Common myeloid progenitor, CD34-positive (primary cell): ENCODE data around the gene TCP11.
A peak's percentile ranks its signal among the peaks of the same experiment; 100 is the strongest.

Experiments used
- CTCF ChIA-PET: fragments of 350-600 bp; sonication (Branson Sonifier 250); formaldehyde crosslinking; loops from one replicate; lab custom pipeline; 2021; ENCODE audit warnings: antibody characterized with exemption; lab: Charles Lee
- POLR2A ChIA-PET: fragments of 350-600 bp; sonication (Branson Sonifier 250); formaldehyde crosslinking; loops from one replicate; lab custom pipeline; 2021; ENCODE audit warnings: antibody characterized with exemption; lab: Charles Lee
- DNase-seq, 3 donors: peaks; one replicate each; pipeline versions ENCODE4 v3.0.0 to v3.0.0-alpha.2; 2013
- H3K27ac ChIP-seq, 2 experiments: 1 replicate in 1 of 2; 2 replicates in 1 of 2; pipeline ENCODE4 v1.7.0; 2013; ENCODE audit warnings: inconsistent platforms in 2 of 2, low read length in 2 of 2, mild to moderate bottlenecking in 2 of 2, low read depth in 1 of 2, moderate library complexity in 1 of 2; ENCODE audit not compliant: severe bottlenecking in 2 of 2, insufficient read depth in 1 of 2, poor library complexity in 1 of 2
- H3K27me3 ChIP-seq, 5 experiments: replicated peaks in 2 of 5; 1 replicate in 3 of 5; 2 replicates in 2 of 5; pipeline versions ENCODE4 v1.6.1 to v1.7.0; 2013; ENCODE audit warnings: low read length in 4 of 5, mild to moderate bottlenecking in 2 of 5, moderate library complexity in 2 of 5, inconsistent platforms in 1 of 5; ENCODE audit not compliant: insufficient read depth in 5 of 5, control insufficient read depth in 4 of 5
- H3K36me3 ChIP-seq, 4 experiments: 1 replicate in 2 of 4; 2 replicates in 2 of 4; pipeline versions ENCODE4 v1.6.1 to v1.7.0; 2013; ENCODE audit warnings: low read length in 3 of 4, control low read depth in 1 of 4, mild to moderate bottlenecking in 1 of 4; ENCODE audit not compliant: control insufficient read depth in 4 of 4, insufficient read depth in 4 of 4
- H3K4me1 ChIP-seq, 4 experiments: 1 replicate in 3 of 4; 2 replicates in 1 of 4; pipeline versions ENCODE4 v1.6.1 to v1.7.1; 2013; ENCODE audit warnings: low read length in 3 of 4, mild to moderate bottlenecking in 3 of 4, control low read depth in 1 of 4, inconsistent platforms in 1 of 4, moderate library complexity in 1 of 4; ENCODE audit not compliant: control insufficient read depth in 4 of 4, insufficient read depth in 4 of 4; ENCODE audit errors: control extremely low read depth in 1 of 4
- H3K4me3 ChIP-seq, 7 experiments: 1 replicate in 4 of 7; 2 replicates in 3 of 7; pipeline versions ENCODE4 v1.5.1 to v1.7.0; 2013; ENCODE audit warnings: mild to moderate bottlenecking in 7 of 7, low read length in 6 of 7, moderate library complexity in 6 of 7, inconsistent platforms in 2 of 7, low read depth in 2 of 7, control low read depth in 1 of 7; ENCODE audit not compliant: insufficient read depth in 4 of 7, control insufficient read depth in 1 of 7; ENCODE audit errors: extremely low read depth in 1 of 7
- H3K9me3 ChIP-seq, 5 experiments: 1 replicate in 4 of 5; 2 replicates in 1 of 5; pipeline versions ENCODE4 v1.6.1 to v1.7.1; 2013; ENCODE audit warnings: low read length in 4 of 5, mild to moderate bottlenecking in 2 of 5, inconsistent platforms in 1 of 5, low read depth in 1 of 5, moderate library complexity in 1 of 5; ENCODE audit not compliant: control insufficient read depth in 4 of 5, insufficient read depth in 2 of 5; ENCODE audit errors: control extremely low read depth in 1 of 5
- WGBS: methylation state at CpG from one replicate; pipeline ENCODE4 v1.1.5; 2013; ENCODE audit not compliant: insufficient coverage; 5-methylcytosine and 5-hydroxymethylcytosine counted together

Gene TCP11

GRCh38 chr6:35080821-35081425 is 60.2 kb downstream of the TCP11 start:
- no peak for DNase-seq
- ChIA-PET POLR2A (no interaction called here), CTCF (interaction anchor here (1.2 to 1.3 kb wide), 3 partner anchors 41 to 96 kb away, joined by 3 to 4 read pairs (median 3); no protein-coding TSS in a partner anchor)
- Histone ChIP-seq H3K4me1 (peaks cover 0 to 32% (median 18%) of the 10 kb centered on the region in 4 experiments), H3K9me3 (no peaks in the 10 kb centered on the region), H3K27ac (no peak overlapping the region), H3K4me3 (peak overlapping the region in 2 of 7 experiments; percentile 14 to 28), H3K27me3 (no peaks in the 10 kb centered on the region), H3K36me3 (peaks cover 18 to 60% (median 45%) of the 10 kb centered on the region in 4 experiments)
- 94% methylated on average over 21 of the region's 21 CpGs for WGBS

- peaks cover 0 to 32% (median 18%) of the 10 kb centered on the region in 4 experiments for H3K4me1 ChIP-seq
- H3K36me3 ChIP-seq, result peaks cover 14 to 52% (median 41%) of the 10 kb centered on the region in 4 experiments
- H3K27ac ChIP-seq, result no peak overlapping the region
- no peak for DNase-seq
- H3K27me3 ChIP-seq, result no peaks in the 10 kb centered on the region
- H3K4me3 ChIP-seq, result no peak overlapping the region
- H3K9me3 ChIP-seq, result no peaks in the 10 kb centered on the region
- POLR2A ChIA-PET, result no interaction called here
- CTCF ChIA-PET, result interaction anchor here (1.1 to 1.8 kb wide), 2 partner anchors 15 to 29 kb away, joined by 3 to 6 read pairs; no protein-coding TSS in a partner anchor
- WGBS, result 98% methylated on average over 13 of the region's 13 CpGs
Measured at GRCh38 chr6:35080016-35080680, 61.0 kb downstream of the TCP11 start.

DNA sequence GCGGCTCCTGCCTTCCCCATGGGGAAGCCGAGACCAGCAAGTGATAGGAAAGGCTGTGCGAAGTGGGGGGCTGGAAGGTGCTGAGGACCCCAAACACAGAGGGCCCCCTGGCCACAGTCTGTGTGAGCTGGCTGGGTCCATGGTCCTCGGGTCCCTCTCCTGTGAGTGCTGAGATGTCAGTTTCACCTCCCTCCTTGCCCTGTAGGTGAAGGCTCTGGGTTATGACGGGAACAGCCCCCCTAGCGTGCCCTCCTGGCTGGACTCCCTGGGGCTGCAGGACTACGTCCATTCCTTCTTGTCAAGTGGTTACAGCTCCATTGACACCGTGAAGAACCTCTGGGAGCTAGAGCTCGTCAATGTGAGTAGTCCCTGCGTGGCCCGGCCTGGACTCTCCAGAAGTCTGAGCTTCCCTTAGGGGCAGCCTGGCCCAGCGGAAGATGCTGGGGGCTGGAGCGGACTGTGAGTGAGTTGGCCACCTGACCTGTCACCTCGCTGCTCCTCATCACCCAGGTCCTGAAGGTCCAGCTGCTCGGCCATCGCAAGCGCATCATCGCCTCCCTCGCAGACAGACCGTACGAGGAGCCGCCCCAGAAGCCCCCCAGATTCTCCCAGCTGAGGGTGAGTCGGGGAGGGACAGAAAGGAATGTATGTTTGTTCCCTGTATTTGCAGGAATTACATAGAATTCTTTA is 61.7 kb downstream of the TCP11 start:
- peaks cover 8 to 46% (median 38%) of the 10 kb centered on the region in 4 experiments for H3K36me3 ChIP-seq

GRCh38 chr6:35078896-35079295 is 62.2 kb downstream of the TCP11 start:
- H3K36me3 ChIP-seq, result peaks cover 8 to 41% (median 36%) of the 10 kb centered on the region in 4 experiments
- POLR2A ChIA-PET, result no interaction called here
- no peak for DNase-seq

More for the DNA sequence above, 61.7 kb downstream of the TCP11 start:
- H3K9me3 ChIP-seq, result no peaks in the 10 kb centered on the region
- POLR2A ChIA-PET, result interaction anchor here (0.5 kb wide), 1 partner anchor 18 kb away, joined by 3 read pairs; no protein-coding TSS in a partner anchor
- H3K27me3 ChIP-seq, result no peaks in the 10 kb centered on the region
- H3K4me1 ChIP-seq, result peaks cover 0 to 27% (median 18%) of the 10 kb centered on the region in 4 experiments
- no peak for DNase-seq
- WGBS, result 97% methylated on average over 20 of the region's 23 CpGs
- CTCF ChIA-PET, result interaction anchor here (0.9 to 1.8 kb wide), 4 partner anchors 14 to 61 kb away, joined by 3 to 6 read pairs (median 3); no protein-coding TSS in a partner anchor
- no peak overlapping the region for H3K4me3 ChIP-seq
- H3K27ac ChIP-seq, result no peak overlapping the region

GRCh38 chr6:35078226-35078850 is 62.8 kb downstream of the TCP11 start:
- WGBS, result 96% methylated on average over 13 of the region's 20 CpGs
- no peaks in the 10 kb centered on the region for H3K27me3 ChIP-seq
- H3K36me3 ChIP-seq, result peaks cover 5 to 40% (median 33%) of the 10 kb centered on the region in 4 experiments
- no peak for DNase-seq
- no peak overlapping the region for H3K27ac ChIP-seq
- H3K4me1 ChIP-seq, result peaks cover 0 to 25% (median 18%) of the 10 kb centered on the region in 4 experiments
- no peak overlapping the region for H3K4me3 ChIP-seq
- no peaks in the 10 kb centered on the region for H3K9me3 ChIP-seq
- POLR2A ChIA-PET, result no interaction called here
- CTCF ChIA-PET, result interaction anchor here (0.9 to 1.8 kb wide), 4 partner anchors 13 to 62 kb away, joined by 3 to 6 read pairs (median 3); no protein-coding TSS in a partner anchor

More at GRCh38 chr6:35078896-35079295, 62.2 kb downstream of the TCP11 start:
- Histone ChIP-seq H3K27ac (no peak overlapping the region), H3K4me1 (peaks cover 0 to 25% (median 18%) of the 10 kb centered on the region in 4 experiments), H3K27me3 (no peaks in the 10 kb centered on the region), H3K9me3 (no peaks in the 10 kb centered on the region), H3K4me3 (no peak overlapping the region)
- CTCF ChIA-PET, result interaction anchor here (0.9 to 1.8 kb wide), 4 partner anchors 14 to 61 kb away, joined by 3 to 6 read pairs (median 3); no protein-coding TSS in a partner anchor
- 100% methylated on average over 11 of the region's 11 CpGs for whole genome bisulfite sequencing

DNA sequence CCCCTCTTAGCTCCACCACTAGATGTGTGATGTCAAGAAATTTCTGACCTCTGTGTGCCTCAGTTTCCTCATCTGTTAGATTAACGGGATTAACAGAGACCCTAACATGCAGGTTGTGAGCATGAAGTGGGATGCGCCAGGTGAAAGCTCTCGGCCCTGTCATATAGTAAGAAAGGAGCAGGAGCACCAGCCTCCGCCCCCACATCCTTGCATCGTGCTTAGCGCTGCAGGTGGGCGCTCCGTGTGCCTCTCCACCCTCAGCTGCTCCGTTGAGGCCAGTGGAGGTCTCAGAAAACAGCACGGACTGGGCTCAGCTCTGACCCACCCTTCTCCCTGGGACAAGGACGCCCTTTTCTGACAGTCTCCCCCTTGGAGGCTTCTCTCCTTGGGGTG is 63.4 kb downstream of the TCP11 start:
- peaks cover 0 to 25% (median 18%) of the 10 kb centered on the region in 4 experiments for H3K4me1 ChIP-seq
- no peak for DNase-seq
- 89% methylated on average over 11 of the region's 11 CpGs for WGBS
- H3K36me3 ChIP-seq, result peaks cover 2 to 37% (median 32%) of the 10 kb centered on the region in 4 experiments
- POLR2A ChIA-PET, result no interaction called here
- no peak overlapping the region for H3K27ac ChIP-seq
- H3K4me3 ChIP-seq, result no peak overlapping the region
- CTCF ChIA-PET, result interaction anchor here (1.0 to 2.0 kb wide), 2 partner anchors 12 to 30 kb away, joined by 3 to 6 read pairs; no protein-coding TSS in a partner anchor
- H3K27me3 ChIP-seq, result no peaks in the 10 kb centered on the region
- H3K9me3 ChIP-seq, result no peaks in the 10 kb centered on the region
